ENCODE measurements around the gene FKBP1A. TPM values are rescaled to one million over a fixed set of nuclear protein-coding genes. Genes with fewer than 3 reads are reported as not detected.

FKBP1A gene
- total and polyA plus RNA-seq, 9 donors: 64.7 to 697 (median 154) TPM

- H3K36me3 ChIP-seq: no peaks in the 10 kb centered on the region
- no peak overlapping the region for H3K27ac ChIP-seq
- 33 to 46% (median 45%) methylated on average over 4 of the region's 4 CpGs for WGBS, 3 donors
- no peak for TF ChIP-seq EP300 (IDR thresholded peaks at IDR 0.05)
- no peak for TF ChIP-seq POLR2A (IDR thresholded peaks at IDR 0.05)
- no peak for TF ChIP-seq CTCF (IDR thresholded peaks at IDR 0.05)
- H3K9me3 ChIP-seq: no peaks in the 10 kb centered on the region
- intact Hi-C loops (cut with DNase I): loop anchor here in 1 of 4 donors (10.0 kb wide), 1 partner anchor 783 kb away; the partner anchor contains the start of gene STK35
- H3K4me1 ChIP-seq (ENCODE audit: insufficient read depth): peaks cover 8% of the 10 kb centered on the region
- no peak overlapping the region for H3K4me3 ChIP-seq
- H3K27me3 ChIP-seq: no peaks in the 10 kb centered on the region
- DNase-seq: no peak
Measured at GRCh38 chr20:1321654-1321939, 71.3 kb downstream of the FKBP1A start.

- intact Hi-C loops (cut with DNase I): loop anchor here in 1 of 4 donors (10.0 kb wide), 1 partner anchor 784 kb away; the partner anchor contains the start of gene STK35
- Histone ChIP-seq H3K27ac (no peak overlapping the region), H3K9me3 (no peaks in the 10 kb centered on the region), H3K4me3 (no peak overlapping the region), H3K27me3 (no peaks in the 10 kb centered on the region), H3K36me3 (no peaks in the 10 kb centered on the region), H3K4me1 (ENCODE audit: insufficient read depth) (peaks cover 4% of the 10 kb centered on the region)
- DNase-seq: no peak
- WGBS, 3 donors: 54 to 63% (median 57%) methylated on average over 17 of the region's 17 CpGs
- TF ChIP-seq POLR2A (IDR thresholded peaks at IDR 0.05): no peak
Measured at GRCh38 chr20:1320902-1321653, 71.8 kb downstream of the FKBP1A start.

- Histone ChIP-seq H3K36me3 (no peaks in the 10 kb centered on the region), H3K27ac (no peak overlapping the region), H3K9me3 (no peaks in the 10 kb centered on the region), H3K4me3 (no peak overlapping the region), H3K4me1 (ENCODE audit: insufficient read depth) (peaks cover 3% of the 10 kb centered on the region), H3K27me3 (no peaks in the 10 kb centered on the region)
- intact Hi-C loops (cut with DNase I): loop anchor here in 1 of 4 donors (10.0 kb wide), 1 partner anchor 785 kb away; the partner anchor contains the start of gene STK35
- no peak for DNase-seq
- no peak for TF ChIP-seq EP300 (IDR thresholded peaks at IDR 0.05)
- no peak for TF ChIP-seq POLR2A (IDR thresholded peaks at IDR 0.05)
- no peak for TF ChIP-seq CTCF (IDR thresholded peaks at IDR 0.05)
- 92 to 94% (median 92%) methylated on average over 6 of the region's 6 CpGs for WGBS, 3 donors
Measured at GRCh38 chr20:1320016-1320415, 72.8 kb downstream of the FKBP1A start.

- intact Hi-C loops (cut with DNase I): no loop called here
Measured at GRCh38 chr20:1319462-1319861, 73.4 kb downstream of the FKBP1A start.

More at GRCh38 chr20:1319462-1319861, 73.4 kb downstream of the FKBP1A start:
- Histone ChIP-seq H3K9me3 (no peaks in the 10 kb centered on the region), H3K4me1 (ENCODE audit: insufficient read depth) (peaks cover under 1% of the 10 kb centered on the region), H3K27me3 (no peaks in the 10 kb centered on the region), H3K4me3 (no peak overlapping the region), H3K36me3 (no peaks in the 10 kb centered on the region), H3K27ac (no peak overlapping the region)
- TF ChIP-seq CTCF (IDR thresholded peaks at IDR 0.05) (no peak), POLR2A (IDR thresholded peaks at IDR 0.05) (no peak), EP300 (IDR thresholded peaks at IDR 0.05) (no peak)
- WGBS, 3 donors: 77 to 91% (median 90%) methylated on average over 4 of the region's 4 CpGs
- DNase-seq: no peak
